SK-N-SH (cell line): ENCODE results near the gene CALHM1. TPM values are rescaled to one million over a fixed set of nuclear protein-coding genes. Genes with fewer than 3 reads are reported as not detected.

Source experiments
- CTCF ChIA-PET: fragments of 300-600, 350-600 bp; formaldehyde crosslinking; extraction: SDS; loops from one replicate; lab custom pipeline; 2021; lab: Yijun Ruan, JAX
- POLR2A ChIA-PET: fragments of 350-600 bp; sonication (Branson Sonifier 250); formaldehyde crosslinking; extraction: SDS; loops from one replicate; lab custom pipeline; 2020; ENCODE audit warnings: antibody characterized with exemption, inconsistent platforms; lab: Yijun Ruan, JAX
- DNase-seq: peaks from one replicate; pipeline ENCODE4 v3.0.0; 2012
- H2AFZ ChIP-seq: fragments of 200-600 bp; sonication (generic); 2 replicates; pipeline ENCODE4 v1.8.1; 2016; ENCODE audit warnings: antibody characterized with exemption, mild to moderate bottlenecking, low read depth
- H3F3A ChIP-seq: fragments of 200-600 bp; sonication (generic); replicated peaks from 2 replicates; pipeline ENCODE3; 2016; ENCODE audit warnings: antibody characterized with exemption, mild to moderate bottlenecking; ENCODE audit not compliant: insufficient read depth
- H3K27ac ChIP-seq, 2 experiments: fragments of 200-500 bp in 1 of 2; fragments of 200-600 bp in 1 of 2; sonication (Bioruptor generic) in 1 of 2; sonication (generic), shearing (Covaris generic) in 1 of 2; 2 replicates each; pipeline versions ENCODE4 v1.5.1 to v1.6.1; 2014 to 2016; ENCODE audit warnings: low read depth in 2 of 2, inconsistent platforms in 1 of 2, low read length in 1 of 2, mild to moderate bottlenecking in 1 of 2, mixed read lengths in 1 of 2
- H3K27me3 ChIP-seq: fragments of 200-600 bp; sonication (generic), shearing (Covaris generic); 2 replicates; pipeline ENCODE4 v1.6.1; 2016; ENCODE audit warnings: mixed run types; ENCODE audit not compliant: insufficient read depth
- H3K36me3 ChIP-seq, 2 experiments: fragments of 200-500 bp in 1 of 2; fragments of 200-600 bp in 1 of 2; sonication (Bioruptor generic) in 1 of 2; sonication (generic) in 1 of 2; replicated peaks in 1 of 2; 2 replicates each; pipeline versions ENCODE3 to v1.5.1; 2014 to 2016; ENCODE audit warnings: low read length in 1 of 2, mild to moderate bottlenecking in 1 of 2; ENCODE audit not compliant: insufficient read depth in 2 of 2, control insufficient read depth in 1 of 2
- H3K4me1 ChIP-seq, 2 experiments: fragments of 200-500 bp in 1 of 2; fragments of 200-600 bp in 1 of 2; sonication (Bioruptor generic) in 1 of 2; sonication (generic), shearing (Covaris generic) in 1 of 2; 2 replicates each; pipeline versions ENCODE4 v1.5.1 to v1.6.1; 2014 to 2016; ENCODE audit warnings: low read depth in 1 of 2, low read length in 1 of 2, mixed run types in 1 of 2; ENCODE audit not compliant: insufficient read depth in 2 of 2, control insufficient read depth in 1 of 2
- H3K4me2 ChIP-seq: fragments of 200-600 bp; sonication (generic), shearing (Covaris generic); 2 replicates; pipeline ENCODE4 v1.6.1; 2017; ENCODE audit warnings: mixed run types
- H3K4me3 ChIP-seq, 2 experiments: fragments of 200-500 bp in 1 of 2; fragments of 200-600 bp in 1 of 2; sonication (Bioruptor generic) in 1 of 2; sonication (generic), shearing (Covaris generic) in 1 of 2; 2 replicates each; pipeline versions ENCODE4 v1.5.1 to v1.8.1; 2014 to 2016; ENCODE audit warnings: low read depth in 2 of 2, inconsistent platforms in 1 of 2, low read length in 1 of 2, mild to moderate bottlenecking in 1 of 2, mixed read lengths in 1 of 2, moderate library complexity in 1 of 2
- H3K79me2 ChIP-seq: fragments of 200-600 bp; sonication (generic); 2 replicates; pipeline ENCODE4 v1.8.1; 2017; ENCODE audit warnings: mild to moderate bottlenecking; ENCODE audit not compliant: insufficient read depth
- H3K9ac ChIP-seq: fragments of 200-600 bp; sonication (generic); 2 replicates; pipeline ENCODE4 v1.6.1; 2017; ENCODE audit warnings: mixed run types
- H3K9me2 ChIP-seq: fragments of 200-600 bp; sonication (generic); 2 replicates; pipeline ENCODE4 v1.6.1; 2017; ENCODE audit warnings: mixed run types
- H3K9me3 ChIP-seq: fragments of 200-600 bp; sonication (generic); 2 replicates; pipeline ENCODE4 v1.6.1; 2017; ENCODE audit warnings: mixed run types, mild to moderate bottlenecking, moderate library complexity
- H4K20me1 ChIP-seq: fragments of 200-600 bp; sonication (generic); 2 replicates; pipeline ENCODE4 v1.6.1; 2017; ENCODE audit warnings: mild to moderate bottlenecking, mixed run types; ENCODE audit not compliant: insufficient read depth
- ELF1 ChIP-seq: IDR thresholded peaks from 2 replicates; pipeline ENCODE4 v1.4.0; 2012
- IRF3 ChIP-seq: fragments of 150-350 bp; IDR thresholded peaks from 2 replicates; pipeline ENCODE4 v1.6.1; 2016; ENCODE audit warnings: mild to moderate bottlenecking, low read depth, low read length
- NFIC ChIP-seq: IDR thresholded peaks from 2 replicates; pipeline ENCODE4 v1.4.0; 2012; ENCODE audit warnings: borderline replicate concordance
- POLR2AphosphoS5 ChIP-seq: IDR thresholded peaks from 2 replicates; pipeline ENCODE4 v1.6.1; 2012; ENCODE audit warnings: low read depth, low read length
- REST ChIP-seq: IDR thresholded peaks from 2 replicates; pipeline ENCODE4 v1.6.1; 2012; ENCODE audit warnings: mild to moderate bottlenecking, low read depth, low read length, moderate library complexity
- RXRA ChIP-seq: IDR thresholded peaks from 2 replicates; pipeline ENCODE4 v1.4.0; 2012; ENCODE audit warnings: low read depth, mild to moderate bottlenecking, borderline replicate concordance
- SIN3A ChIP-seq: IDR thresholded peaks from 2 replicates; pipeline ENCODE4 v1.6.1; 2012; ENCODE audit warnings: low read depth, mild to moderate bottlenecking, low read length, moderate library complexity, borderline replicate concordance
- SMC3 ChIP-seq: IDR thresholded peaks from 2 replicates; pipeline ENCODE4 v1.6.1; 2012; ENCODE audit warnings: low read depth, low read length, improper control_type of control experiment
- TAF1 ChIP-seq: IDR thresholded peaks from 2 replicates; pipeline ENCODE4 v1.6.1; 2012; ENCODE audit warnings: low read depth, mild to moderate bottlenecking, low read length, moderate library complexity, borderline replicate concordance
- USF1 ChIP-seq: IDR thresholded peaks from 2 replicates; pipeline ENCODE4 v1.4.0; 2012; ENCODE audit warnings: low read depth, borderline replicate concordance
- USF2 ChIP-seq: fragments of 150-350 bp; IDR thresholded peaks from 2 replicates; pipeline ENCODE4 v1.6.1; 2017; ENCODE audit warnings: antibody characterized with exemption, low read length, low read depth, borderline replicate concordance
- ZBTB33 ChIP-seq: IDR thresholded peaks from 2 replicates; pipeline ENCODE4 v1.4.0; 2012; ENCODE audit warnings: low read depth, borderline replicate concordance
- WGBS: methylation state at CpG from one replicate; pipeline ENCODE4 v1.1.6; 2017; ENCODE audit warnings: low lambda C conversion rate; 5-methylcytosine and 5-hydroxymethylcytosine counted together
- polyA plus RNA-seq, 3 experiments: library from polyadenylated mRNA; depleted of rRNA; stranded (reverse); fragments of >200 nt; gene quantifications; 2 replicates each; pipeline ENCODE4 v1.2.3, GENCODE V29; 2012

Gene CALHM1
- polyA plus RNA-seq, 1 of the 3 experiments (the other 2 are of a cell fraction) = not detected

- TF ChIP-seq USF1 = peak; percentile 89
- TF ChIP-seq RXRA = no peak
- no peak for TF ChIP-seq IRF3
- no peak for TF ChIP-seq TAF1
- TF ChIP-seq REST = 0 out of 2 replicates have a peak, but pooled peaks have one; percentile 4
Measured at GRCh38 chr10:103491729-103492364, 33.1 kb upstream of the CALHM1 start (continued).

GRCh38 chr10:103490986-103491314 lies 32.2 kb upstream of the CALHM1 start:
- ChIA-PET CTCF (interaction anchor here (0.8 to 3.5 kb wide), 6 partner anchors 8 to 195 kb away, joined by 3 to 27 read pairs (median 10); no protein-coding TSS in a partner anchor), POLR2A (interaction anchor here (0.6 kb wide), 1 partner anchor 140 kb away, joined by 3 read pairs; no protein-coding TSS in a partner anchor)
- Histone ChIP-seq H2AFZ (no peak overlapping the region), H3K27ac (no peak overlapping the region), H4K20me1 (no peaks in the 10 kb centered on the region), H3K27me3 (peaks cover 24% of the 10 kb centered on the region), H3K36me3 (no peaks in the 10 kb centered on the region), H3K9me2 (no peaks in the 10 kb centered on the region), H3K9ac (no peak overlapping the region), H3K4me3 (no peak overlapping the region), H3K79me2 (no peaks in the 10 kb centered on the region), H3K4me1 (peaks cover 0 to 32% of the 10 kb centered on the region in 2 experiments; a peak in 2 of 4 replicates), H3F3A (peaks cover 9% of the 10 kb centered on the region), H3K4me2 (no peak overlapping the region), H3K9me3 (no peaks in the 10 kb centered on the region)
- WGBS = no CpG with 5 or more reads among the region's 1 CpG
- DNase-seq = no peak
- no peak for TF ChIP-seq ELF1
- no peak for TF ChIP-seq IRF3
- no peak for TF ChIP-seq POLR2AphosphoS5
- no peak for TF ChIP-seq SIN3A
- no peak for TF ChIP-seq USF2
- TF ChIP-seq RXRA = no peak
- TF ChIP-seq REST = no peak
- no peak for TF ChIP-seq USF1
- TF ChIP-seq NFIC = no peak
- no peak for TF ChIP-seq SMC3
- no peak for TF ChIP-seq ZBTB33
- no peak for TF ChIP-seq TAF1
